SK-N-SH treated with all-trans-retinoic acid at 6 μM for 48 hours (cell line): Measurements from ENCODE around the gene SRP14.

ENCODE experiments used
- ATAC-seq: fragments of 200-7000 bp; cut with Tn5 transposase; 3 replicates; pipeline ENCODE4 v1.9.1; 2020; ENCODE audit warnings: mild to moderate bottlenecking, moderate library complexity
- ARNTL ChIP-seq: fragments of 450-650 bp; formaldehyde crosslinking; IDR thresholded peaks from 2 replicates; pipeline ENCODE4 v1.5.0; 2020; ENCODE audit warnings: low read depth, mild to moderate bottlenecking, moderate library complexity, borderline replicate concordance
- CSDC2 ChIP-seq: fragments of 250-450 bp; sonication (Bioruptor Pico); IDR thresholded peaks from 2 replicates; pipeline ENCODE4 v1.5.0; 2020; ENCODE audit warnings: mild to moderate bottlenecking, moderate library complexity
- OSR1 ChIP-seq: fragments of 250-450 bp; sonication (Bioruptor Pico); IDR thresholded peaks from 2 replicates; pipeline ENCODE4 v1.8.0; 2022; ENCODE audit warnings: moderate library complexity, mild to moderate bottlenecking, inconsistent platforms
- RARB ChIP-seq: fragments of 250-450 bp; sonication (Bioruptor Pico); IDR thresholded peaks from 2 replicates; pipeline ENCODE4 v1.8.0; 2021; ENCODE audit warnings: mild to moderate bottlenecking, moderate library complexity
- SNAI2 ChIP-seq: fragments of 250-450 bp; sonication (Bioruptor Pico); IDR thresholded peaks from 2 replicates; pipeline ENCODE4 v1.5.0; 2020; ENCODE audit warnings: mild to moderate bottlenecking, moderate library complexity
- TOX ChIP-seq: fragments of 250-450 bp; sonication (Bioruptor Pico); IDR thresholded peaks from 2 replicates; pipeline ENCODE4 v1.8.0; 2021; ENCODE audit warnings: mild to moderate bottlenecking, moderate library complexity, borderline replicate concordance
- ZC3H10 ChIP-seq: fragments of 250-450 bp; sonication (Bioruptor Pico); IDR thresholded peaks from 2 replicates; pipeline ENCODE4 v1.5.1; 2021; ENCODE audit warnings: mild to moderate bottlenecking, moderate library complexity
- ZFP3 ChIP-seq: fragments of 250-450 bp; sonication (Bioruptor Pico); IDR thresholded peaks from 2 replicates; pipeline ENCODE4 v1.5.0; 2020; ENCODE audit warnings: mild to moderate bottlenecking, moderate library complexity
- ZNF565 ChIP-seq: fragments of 450-650 bp; formaldehyde crosslinking; conservative IDR thresholded peaks from 2 replicates; pipeline ENCODE4 v1.5.0; 2020; ENCODE audit warnings: low read depth, mild to moderate bottlenecking, moderate library complexity
- ZNF8 ChIP-seq: fragments of 450-650 bp; formaldehyde crosslinking; IDR thresholded peaks from 2 replicates; pipeline ENCODE4 v1.5.0; 2020; ENCODE audit warnings: mild to moderate bottlenecking, moderate library complexity
- TF ChIP-seq, protein P1 (sequence below): fragments of 250-450 bp; sonication (Bioruptor Pico); IDR thresholded peaks from 2 replicates; pipeline ENCODE4 v1.8.0; 2020; ENCODE audit warnings: mild to moderate bottlenecking, moderate library complexity, borderline replicate concordance
- TF ChIP-seq, protein P2 (sequence below): fragments of 250-450 bp; sonication (Bioruptor Pico); IDR thresholded peaks from 2 replicates; pipeline ENCODE4 v1.5.1; 2020; ENCODE audit warnings: low read depth, mild to moderate bottlenecking, moderate library complexity
- TF ChIP-seq, protein P3 (sequence below): fragments of 250-450 bp; sonication (Bioruptor Pico); IDR thresholded peaks from 2 replicates; pipeline ENCODE4 v1.5.0; 2020; ENCODE audit warnings: mild to moderate bottlenecking, moderate library complexity
- TF ChIP-seq, protein P4 (sequence below): fragments of 250-450 bp; sonication (Bioruptor Pico); IDR thresholded peaks from 2 replicates; pipeline ENCODE4 v1.5.1; 2021; ENCODE audit warnings: mild to moderate bottlenecking, moderate library complexity
- TF ChIP-seq, protein P5 (sequence below): fragments of 250-450 bp; sonication (Bioruptor Pico); IDR thresholded peaks from 2 replicates; pipeline ENCODE4 v1.8.0; 2021; ENCODE audit warnings: low read depth, mild to moderate bottlenecking, moderate library complexity, borderline replicate concordance

The SRP14 gene

DNA sequence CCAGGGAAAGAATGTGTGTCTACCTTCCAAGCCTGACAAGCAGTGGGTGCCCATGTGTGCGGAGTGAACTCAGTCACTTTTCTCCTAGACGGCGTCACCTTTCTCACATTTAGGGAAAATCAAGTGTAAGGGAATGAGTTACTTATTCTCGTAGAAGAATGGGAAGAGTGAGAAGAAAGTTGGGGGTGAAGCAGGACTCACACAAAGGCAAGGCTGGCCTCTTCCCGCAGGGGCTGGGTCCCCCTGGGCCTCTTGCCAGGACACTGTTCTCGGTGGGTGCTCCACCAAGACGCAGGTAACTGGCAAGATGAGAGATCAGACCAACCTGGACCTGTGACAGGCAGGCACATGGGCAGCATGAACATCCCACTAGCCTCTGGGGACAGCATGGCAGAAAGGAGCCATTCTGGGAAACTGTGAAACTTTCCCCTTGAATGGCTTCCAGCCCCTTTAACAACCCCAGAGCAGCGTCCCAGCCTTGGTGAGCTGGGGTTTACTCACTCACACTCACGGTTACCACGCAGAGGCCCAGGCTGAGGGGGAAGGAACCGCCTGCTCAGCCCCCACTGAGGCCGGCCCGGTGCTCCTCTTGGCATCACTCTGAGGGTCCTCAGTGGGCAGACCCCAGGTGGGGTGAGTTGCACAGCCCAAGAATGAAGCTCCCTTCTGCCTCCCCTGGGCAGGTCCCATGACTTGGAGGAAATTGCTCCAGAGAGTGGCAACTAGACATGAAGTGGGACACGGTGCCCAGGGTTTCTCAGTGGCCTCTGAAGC, 15.0 kb upstream of the SRP14 start (continued):
- TF ChIP-seq, protein P1, sequence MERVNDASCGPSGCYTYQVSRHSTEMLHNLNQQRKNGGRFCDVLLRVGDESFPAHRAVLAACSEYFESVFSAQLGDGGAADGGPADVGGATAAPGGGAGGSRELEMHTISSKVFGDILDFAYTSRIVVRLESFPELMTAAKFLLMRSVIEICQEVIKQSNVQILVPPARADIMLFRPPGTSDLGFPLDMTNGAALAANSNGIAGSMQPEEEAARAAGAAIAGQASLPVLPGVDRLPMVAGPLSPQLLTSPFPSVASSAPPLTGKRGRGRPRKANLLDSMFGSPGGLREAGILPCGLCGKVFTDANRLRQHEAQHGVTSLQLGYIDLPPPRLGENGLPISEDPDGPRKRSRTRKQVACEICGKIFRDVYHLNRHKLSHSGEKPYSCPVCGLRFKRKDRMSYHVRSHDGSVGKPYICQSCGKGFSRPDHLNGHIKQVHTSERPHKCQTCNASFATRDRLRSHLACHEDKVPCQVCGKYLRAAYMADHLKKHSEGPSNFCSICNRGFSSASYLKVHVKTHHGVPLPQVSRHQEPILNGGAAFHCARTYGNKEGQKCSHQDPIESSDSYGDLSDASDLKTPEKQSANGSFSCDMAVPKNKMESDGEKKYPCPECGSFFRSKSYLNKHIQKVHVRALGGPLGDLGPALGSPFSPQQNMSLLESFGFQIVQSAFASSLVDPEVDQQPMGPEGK: no peak

DNA sequence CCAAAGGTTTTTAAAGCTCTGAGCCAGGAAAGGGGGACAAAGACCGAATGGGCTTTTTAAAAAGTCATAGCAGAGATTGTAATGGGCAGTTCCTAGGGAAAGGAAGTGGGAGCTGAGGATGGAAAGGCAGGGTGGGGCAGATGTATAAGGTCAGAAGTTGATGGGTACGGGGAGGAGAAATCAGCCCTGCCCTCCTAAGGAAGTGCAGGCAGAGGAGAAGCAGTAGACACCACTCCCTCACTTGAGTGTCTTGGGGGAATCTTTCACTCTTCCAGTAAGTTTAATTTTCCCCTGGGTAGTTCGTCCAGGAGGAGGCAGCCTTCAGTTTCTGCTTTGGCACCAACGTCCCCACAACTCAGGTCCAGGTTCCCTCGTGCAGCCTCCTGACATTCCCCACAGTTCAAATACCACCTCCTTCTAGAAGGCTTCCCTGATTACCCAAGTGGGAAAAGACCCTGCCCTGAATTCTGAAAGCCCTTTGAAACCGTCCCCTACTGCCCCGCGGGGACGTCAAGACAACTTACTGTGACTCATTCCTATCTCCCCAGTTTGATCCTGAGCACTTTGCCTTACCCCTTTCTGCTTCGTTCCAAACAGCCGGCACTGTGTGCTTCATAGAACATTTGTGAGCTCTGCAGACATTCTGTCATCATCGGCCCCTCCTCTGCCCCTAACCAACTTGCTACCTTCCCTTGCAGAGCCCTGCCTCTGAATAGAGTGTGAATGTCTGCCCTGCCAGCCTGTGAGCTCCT, 14.3 kb upstream of the SRP14 start:
- no peak for ATAC-seq
- TF ChIP-seq, protein P2, sequence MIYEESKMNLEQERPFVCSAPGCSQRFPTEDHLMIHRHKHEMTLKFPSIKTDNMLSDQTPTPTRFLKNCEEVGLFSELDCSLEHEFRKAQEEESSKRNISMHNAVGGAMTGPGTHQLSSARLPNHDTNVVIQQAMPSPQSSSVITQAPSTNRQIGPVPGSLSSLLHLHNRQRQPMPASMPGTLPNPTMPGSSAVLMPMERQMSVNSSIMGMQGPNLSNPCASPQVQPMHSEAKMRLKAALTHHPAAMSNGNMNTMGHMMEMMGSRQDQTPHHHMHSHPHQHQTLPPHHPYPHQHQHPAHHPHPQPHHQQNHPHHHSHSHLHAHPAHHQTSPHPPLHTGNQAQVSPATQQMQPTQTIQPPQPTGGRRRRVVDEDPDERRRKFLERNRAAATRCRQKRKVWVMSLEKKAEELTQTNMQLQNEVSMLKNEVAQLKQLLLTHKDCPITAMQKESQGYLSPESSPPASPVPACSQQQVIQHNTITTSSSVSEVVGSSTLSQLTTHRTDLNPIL: no peak
- TF ChIP-seq RARB (CRISPR knock-in tag) (no peak), OSR1 (CRISPR knock-in tag) (no peak), ZNF565 (no peak), TOX (no peak), ZNF8 (CRISPR knock-in tag) (no peak), SNAI2 (CRISPR knock-in tag) (no peak)
- TF ChIP-seq, protein P3, sequence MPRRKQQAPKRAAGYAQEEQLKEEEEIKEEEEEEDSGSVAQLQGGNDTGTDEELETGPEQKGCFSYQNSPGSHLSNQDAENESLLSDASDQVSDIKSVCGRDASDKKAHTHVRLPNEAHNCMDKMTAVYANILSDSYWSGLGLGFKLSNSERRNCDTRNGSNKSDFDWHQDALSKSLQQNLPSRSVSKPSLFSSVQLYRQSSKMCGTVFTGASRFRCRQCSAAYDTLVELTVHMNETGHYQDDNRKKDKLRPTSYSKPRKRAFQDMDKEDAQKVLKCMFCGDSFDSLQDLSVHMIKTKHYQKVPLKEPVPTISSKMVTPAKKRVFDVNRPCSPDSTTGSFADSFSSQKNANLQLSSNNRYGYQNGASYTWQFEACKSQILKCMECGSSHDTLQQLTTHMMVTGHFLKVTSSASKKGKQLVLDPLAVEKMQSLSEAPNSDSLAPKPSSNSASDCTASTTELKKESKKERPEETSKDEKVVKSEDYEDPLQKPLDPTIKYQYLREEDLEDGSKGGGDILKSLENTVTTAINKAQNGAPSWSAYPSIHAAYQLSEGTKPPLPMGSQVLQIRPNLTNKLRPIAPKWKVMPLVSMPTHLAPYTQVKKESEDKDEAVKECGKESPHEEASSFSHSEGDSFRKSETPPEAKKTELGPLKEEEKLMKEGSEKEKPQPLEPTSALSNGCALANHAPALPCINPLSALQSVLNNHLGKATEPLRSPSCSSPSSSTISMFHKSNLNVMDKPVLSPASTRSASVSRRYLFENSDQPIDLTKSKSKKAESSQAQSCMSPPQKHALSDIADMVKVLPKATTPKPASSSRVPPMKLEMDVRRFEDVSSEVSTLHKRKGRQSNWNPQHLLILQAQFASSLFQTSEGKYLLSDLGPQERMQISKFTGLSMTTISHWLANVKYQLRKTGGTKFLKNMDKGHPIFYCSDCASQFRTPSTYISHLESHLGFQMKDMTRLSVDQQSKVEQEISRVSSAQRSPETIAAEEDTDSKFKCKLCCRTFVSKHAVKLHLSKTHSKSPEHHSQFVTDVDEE (CRISPR knock-in tag): no peak

DNA sequence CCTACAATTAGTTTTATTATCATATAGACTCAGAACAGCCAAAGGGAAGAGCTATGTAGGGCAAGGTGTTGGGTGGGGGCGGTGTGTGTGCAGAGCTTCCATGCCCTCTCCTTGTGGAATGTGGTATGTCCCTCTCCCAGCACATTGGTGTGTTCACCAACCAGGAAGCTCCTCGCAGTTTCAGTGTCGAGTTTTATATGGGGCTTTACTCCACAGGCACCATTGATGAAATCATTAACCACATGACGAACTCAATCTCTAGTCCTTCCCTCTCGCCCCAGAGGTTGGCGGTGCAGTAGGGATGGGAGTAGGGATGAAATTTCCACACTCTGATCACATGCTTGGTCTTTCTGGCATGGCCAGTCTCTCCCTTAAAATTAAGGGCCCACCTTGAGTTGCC, 13.6 kb upstream of the SRP14 start:
- ATAC-seq: no peak

DNA sequence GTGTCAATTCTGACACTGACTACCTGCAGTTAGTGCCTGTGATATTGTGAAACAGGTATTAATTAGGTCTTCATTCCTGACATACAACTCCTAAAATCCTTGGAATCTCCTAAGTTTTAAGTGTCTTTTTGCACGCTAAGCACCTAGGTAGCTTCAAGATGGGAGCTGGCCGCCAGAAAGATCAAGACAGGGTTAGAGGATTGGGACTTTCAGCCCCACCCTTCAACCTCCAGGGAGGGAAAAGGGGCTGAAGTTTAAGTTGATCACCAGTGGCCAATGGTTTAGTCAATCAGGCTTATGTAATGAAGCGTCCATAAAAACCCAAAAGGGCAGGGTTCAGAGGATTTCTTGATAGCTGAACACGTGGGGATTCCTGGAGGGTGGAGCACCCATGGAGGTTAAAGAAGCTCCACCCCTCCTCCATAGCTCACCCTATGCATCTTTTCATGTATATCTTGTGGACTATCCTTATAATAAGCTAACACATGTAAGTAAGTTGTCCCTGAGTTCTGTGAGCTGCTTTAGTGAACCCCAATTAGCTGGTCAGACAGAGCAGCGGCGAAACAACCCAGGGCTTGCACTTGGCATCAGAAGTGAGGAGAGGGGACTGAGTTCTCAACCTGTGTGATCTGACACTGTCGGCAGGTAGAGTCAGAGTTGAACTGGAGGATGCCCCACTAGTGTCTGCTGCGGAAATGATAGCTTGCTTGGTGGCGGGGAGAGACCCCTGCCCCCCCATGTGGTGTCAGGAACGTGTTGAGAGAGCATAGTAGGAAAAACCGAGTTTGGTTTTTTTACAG, 12.8 kb upstream of the SRP14 start:
- no peak for ATAC-seq
- TF ChIP-seq RARB (CRISPR knock-in tag): no peak
- TF ChIP-seq ZNF565: no peak
- no peak for TF ChIP-seq OSR1 (CRISPR knock-in tag)
- TF ChIP-seq, protein P3 (CRISPR knock-in tag): no peak
- TF ChIP-seq ZC3H10 (CRISPR knock-in tag): no peak
- TF ChIP-seq, protein P4, sequence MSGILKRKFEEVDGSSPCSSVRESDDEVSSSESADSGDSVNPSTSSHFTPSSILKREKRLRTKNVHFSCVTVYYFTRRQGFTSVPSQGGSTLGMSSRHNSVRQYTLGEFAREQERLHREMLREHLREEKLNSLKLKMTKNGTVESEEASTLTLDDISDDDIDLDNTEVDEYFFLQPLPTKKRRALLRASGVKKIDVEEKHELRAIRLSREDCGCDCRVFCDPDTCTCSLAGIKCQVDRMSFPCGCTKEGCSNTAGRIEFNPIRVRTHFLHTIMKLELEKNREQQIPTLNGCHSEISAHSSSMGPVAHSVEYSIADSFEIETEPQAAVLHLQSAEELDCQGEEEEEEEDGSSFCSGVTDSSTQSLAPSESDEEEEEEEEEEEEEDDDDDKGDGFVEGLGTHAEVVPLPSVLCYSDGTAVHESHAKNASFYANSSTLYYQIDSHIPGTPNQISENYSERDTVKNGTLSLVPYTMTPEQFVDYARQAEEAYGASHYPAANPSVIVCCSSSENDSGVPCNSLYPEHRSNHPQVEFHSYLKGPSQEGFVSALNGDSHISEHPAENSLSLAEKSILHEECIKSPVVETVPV: no peak

More for the DNA sequence above, 13.6 kb upstream of the SRP14 start:
- TF ChIP-seq, protein P1: no peak
- TF ChIP-seq RARB (CRISPR knock-in tag) (no peak), ARNTL (CRISPR knock-in tag) (no peak), CSDC2 (CRISPR knock-in tag) (no peak), ZFP3 (CRISPR knock-in tag) (no peak), TOX (no peak)
- TF ChIP-seq, protein P5, sequence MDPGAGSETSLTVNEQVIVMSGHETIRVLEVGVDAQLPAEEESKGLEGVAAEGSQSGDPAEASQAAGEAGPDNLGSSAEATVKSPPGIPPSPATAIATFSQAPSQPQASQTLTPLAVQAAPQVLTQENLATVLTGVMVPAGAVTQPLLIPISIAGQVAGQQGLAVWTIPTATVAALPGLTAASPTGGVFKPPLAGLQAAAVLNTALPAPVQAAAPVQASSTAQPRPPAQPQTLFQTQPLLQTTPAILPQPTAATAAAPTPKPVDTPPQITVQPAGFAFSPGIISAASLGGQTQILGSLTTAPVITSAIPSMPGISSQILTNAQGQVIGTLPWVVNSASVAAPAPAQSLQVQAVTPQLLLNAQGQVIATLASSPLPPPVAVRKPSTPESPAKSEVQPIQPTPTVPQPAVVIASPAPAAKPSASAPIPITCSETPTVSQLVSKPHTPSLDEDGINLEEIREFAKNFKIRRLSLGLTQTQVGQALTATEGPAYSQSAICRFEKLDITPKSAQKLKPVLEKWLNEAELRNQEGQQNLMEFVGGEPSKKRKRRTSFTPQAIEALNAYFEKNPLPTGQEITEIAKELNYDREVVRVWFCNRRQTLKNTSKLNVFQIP (CRISPR knock-in tag): no peak
